ENCODE data around the gene CRLF3.
"Not testable (repeated sequence)": the region's sequence is repeated elsewhere in the genome, so short reads cannot be mapped to it uniquely, and the experiment has no call there.

The CRLF3 gene

DNA sequence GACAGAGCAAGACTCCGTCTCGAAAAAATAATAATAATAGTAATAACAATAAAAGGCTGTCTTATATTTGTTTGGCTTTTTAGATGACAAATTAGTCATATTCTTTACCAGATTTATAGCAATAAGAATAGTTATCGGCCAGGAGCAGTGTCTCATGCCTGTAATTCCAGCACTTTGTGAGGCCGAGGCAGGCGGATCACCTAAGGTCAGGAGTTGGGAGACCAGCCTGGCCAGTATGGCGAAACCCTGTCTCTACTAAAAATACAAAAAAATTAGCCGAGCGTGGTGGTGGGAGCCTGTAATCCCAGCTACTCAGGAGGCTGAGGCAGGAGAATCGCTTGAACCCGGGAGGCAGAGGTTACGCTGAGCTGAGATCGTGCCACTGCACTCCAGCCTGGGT, 10.3 kb downstream of the CRLF3 start:
- DNase-seq (ENCODE audit: low read depth in 2 of 2), result not testable (repeated sequence)

DNA sequence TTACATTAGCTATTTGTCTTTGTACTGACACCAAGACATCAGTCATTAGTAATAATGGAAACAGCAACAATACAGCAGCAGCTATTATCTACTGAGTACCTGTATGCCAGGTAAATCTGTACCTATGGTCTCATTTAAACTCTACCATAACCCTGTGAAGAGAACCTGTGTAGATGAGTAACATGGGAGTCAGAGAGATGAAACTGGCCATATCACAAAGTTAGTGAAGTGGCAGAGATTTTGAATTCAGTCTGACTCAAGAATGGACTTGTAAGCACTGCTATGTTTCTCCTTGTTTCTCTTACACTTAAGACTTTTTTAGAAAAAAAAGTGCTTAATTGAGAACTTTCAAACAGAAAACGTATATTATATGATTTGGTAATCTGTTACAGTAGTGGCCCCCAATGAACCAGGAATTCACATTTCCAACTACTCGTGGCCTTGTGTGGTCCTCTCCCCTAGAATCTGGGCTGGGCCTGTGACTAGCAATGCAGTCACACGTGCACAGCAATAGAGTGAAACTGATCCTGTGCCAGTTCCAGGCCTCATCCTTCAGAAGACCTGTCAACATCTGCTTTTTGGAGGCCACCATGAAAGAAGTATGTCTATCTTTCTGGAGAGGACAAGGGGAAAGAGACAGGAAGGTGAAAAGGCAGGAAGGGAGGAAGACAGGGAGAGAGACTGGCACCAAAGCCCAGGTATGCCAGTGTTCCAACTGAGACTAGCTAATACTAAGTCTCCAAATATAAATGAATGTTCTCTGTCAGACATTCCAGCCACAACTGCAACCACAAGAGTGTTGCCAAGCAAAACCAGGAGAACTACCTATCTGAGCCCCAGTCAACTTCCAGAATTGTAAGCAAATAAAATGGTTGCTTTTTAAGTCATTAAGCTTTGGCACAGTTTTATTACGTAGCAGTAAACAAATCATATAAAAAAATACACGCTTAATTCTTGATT, 12.0 kb downstream of the CRLF3 start:
- DNase-seq (ENCODE audit: low read depth in 2 of 2), result no peak

DNA sequence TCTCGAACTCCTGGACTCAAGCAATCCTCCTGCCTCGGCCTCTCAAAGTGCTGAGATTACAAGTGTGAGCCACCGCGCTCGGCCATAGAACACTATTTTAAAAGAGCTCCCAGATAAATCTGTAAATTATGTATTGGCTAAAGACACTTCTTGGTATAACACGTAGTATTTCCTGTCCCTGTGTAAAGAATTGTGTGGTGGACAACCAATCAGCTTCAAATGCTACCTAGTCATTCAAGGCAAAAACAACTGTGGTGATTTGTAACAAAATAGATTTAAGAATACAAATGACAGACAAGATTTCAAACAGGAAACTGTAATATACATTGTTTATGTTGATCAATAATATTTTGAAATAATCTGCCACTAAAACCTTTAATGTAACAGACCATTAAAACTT, 14.6 kb downstream of the CRLF3 start:
- no peak for DNase-seq (ENCODE audit: low read depth in 2 of 2)

DNA sequence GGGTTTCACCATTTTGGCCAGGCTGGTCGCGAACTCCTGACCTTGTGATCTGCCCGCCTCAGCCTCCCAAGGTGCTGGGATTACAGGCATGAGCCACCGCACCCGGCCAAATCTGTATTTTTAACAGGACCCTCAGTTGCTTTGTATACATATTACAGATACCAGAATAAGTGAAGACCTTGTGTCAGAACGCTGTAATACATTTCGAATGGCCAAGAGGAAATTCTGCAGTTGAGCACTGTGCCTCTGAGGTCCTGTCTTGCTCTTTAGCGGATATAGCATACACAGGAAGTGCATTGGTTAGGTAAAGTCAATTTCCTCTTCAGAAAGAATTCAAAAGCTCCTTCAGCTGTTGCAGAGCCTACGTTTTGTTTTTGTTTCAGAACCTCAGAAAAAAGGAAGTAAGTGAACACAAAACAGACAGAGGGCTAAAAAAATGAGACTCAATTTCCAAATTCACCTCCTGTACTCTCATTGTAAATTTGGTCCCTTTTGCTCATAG, 15.7 kb downstream of the CRLF3 start:
- DNase-seq (ENCODE audit: low read depth in 2 of 2), result no peak

DNA sequence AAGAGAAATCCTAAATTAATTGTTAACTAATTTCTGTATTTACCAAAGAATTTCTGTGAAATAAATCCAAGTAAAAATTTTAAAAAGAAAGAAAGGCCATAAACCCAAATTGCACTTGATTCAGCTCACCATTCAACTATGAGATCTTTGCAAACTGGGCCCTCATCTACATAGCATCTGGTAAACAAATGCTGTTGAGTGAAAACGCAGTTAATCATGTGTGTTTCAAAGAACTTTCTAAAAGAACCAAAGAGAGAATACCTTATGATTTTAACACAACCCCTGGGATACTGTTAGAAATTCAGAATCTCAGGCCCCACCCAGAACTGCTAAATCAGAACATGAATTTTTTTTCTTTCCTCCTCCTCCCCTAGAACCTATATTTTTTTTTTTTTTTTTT, 16.6 kb downstream of the CRLF3 start:
- DNase-seq (ENCODE audit: low read depth in 2 of 2), result no peak

DNA sequence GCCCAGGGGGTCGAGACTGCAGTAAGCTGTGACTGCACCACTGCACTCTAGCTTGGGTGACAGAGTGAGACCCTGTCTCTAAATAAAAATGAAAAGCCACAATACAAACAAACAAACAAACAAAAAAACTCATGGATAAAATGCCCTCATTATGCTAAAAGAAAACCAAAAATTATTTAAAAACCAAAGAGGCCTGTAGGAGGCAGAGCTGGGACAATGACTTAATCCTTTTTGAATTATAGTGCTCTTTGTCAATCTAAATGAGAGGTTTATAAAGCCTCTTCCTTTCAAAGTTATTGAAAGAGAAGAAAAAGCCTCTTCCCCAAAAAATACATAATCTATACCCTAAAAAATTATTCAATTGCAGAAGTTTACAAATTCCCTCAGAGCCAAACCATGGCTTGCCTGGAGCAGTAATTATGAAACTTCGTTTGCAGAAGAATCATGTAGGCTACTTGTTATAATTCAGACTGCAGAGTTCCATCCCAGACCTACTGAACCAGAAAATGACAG, 18.5 kb downstream of the CRLF3 start:
- no peak for DNase-seq (ENCODE audit: low read depth in 2 of 2)

DNA sequence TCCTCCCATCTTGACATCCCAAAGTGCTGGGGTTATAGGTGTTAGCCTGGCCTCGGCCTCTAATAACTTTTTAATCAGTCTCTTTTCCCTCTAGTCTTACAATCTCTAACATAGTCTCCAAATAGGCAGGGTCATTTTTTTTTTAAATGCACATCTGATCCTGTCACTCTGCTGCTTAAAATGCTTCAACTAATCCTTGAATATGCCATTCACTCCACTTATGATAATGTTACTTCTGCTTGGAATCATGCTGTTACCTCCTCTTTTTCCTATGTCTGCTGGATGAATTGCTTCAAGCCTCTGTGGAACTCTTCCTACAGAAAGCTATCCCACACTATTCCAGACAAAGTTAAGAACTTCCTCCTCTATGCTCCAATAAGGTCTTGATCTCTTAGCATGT, 22.8 kb downstream of the CRLF3 start:
- DNase-seq (ENCODE audit: low read depth in 2 of 2), result no peak

DNA sequence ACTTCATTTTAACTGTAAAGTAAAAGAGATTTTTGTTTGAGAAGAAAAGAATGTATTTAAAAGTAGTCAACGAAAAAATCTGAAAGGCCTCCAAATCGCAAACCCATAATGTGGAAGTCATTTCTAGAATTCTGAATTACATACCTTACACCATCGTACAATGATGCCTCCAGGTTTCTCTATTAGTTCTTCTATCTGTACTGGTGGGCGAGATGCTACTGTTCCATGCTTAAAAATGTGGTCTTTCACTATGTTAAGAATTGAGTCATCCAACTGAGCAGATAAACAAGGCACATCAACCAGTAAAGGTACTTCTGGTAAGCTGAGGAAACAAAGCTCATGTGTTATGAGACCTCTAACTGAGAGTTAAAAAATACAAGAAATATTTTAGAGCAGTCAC, 28.5 kb downstream of the CRLF3 start:
- DNase-seq (ENCODE audit: low read depth in 2 of 2), result no peak

DNA sequence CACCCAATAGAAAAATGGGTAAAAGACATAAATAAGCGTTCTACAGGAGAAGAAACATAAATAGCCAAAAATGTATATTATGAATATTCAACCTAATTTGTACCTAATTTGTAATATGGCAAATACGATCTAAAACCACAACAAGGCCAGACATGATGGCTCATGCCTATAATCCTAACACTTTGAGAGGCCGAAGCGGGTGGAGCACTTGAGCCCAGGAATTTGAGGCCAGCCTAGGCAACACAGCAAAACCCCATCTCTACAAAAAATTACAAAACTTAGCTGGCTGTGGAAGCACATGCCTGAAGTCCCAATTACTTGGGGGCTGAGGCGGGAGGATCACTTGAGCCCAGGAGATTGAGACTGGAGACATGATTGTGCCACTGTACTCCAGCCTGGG, 30.1 kb downstream of the CRLF3 start:
- no peak for DNase-seq (ENCODE audit: low read depth in 2 of 2)

DNA sequence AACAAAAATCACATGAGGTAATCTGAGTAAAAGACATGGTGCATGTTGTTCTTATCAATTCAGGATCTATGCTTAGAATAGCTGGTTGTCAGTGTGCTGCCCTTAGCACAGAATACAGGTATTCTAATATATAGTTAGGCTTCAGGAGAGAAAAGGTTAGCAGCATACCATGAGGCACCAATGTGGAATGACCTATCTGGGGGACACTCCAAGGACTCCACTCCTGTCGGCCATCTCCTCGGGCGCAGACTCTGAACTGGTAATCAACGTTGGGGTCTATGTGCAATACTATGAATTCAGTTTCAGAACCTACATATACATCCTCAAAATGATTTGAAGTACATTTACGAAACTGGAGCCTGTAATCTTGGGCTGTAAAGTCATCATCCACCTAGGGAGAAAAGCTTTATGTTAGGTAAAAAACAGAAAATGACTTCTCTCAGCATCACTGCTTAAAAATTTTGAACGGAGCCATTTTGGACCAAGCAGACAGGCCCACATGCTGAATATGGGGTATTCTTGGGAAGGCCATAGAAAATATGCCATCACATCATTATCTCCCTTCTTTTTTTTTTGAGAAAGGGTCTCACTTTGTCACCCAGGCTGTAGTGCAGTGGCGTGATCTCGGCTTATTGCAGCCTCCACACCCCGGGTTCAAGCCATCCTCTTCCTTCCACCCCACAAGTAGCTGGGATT, 31.1 kb downstream of the CRLF3 start:
- DNase-seq (ENCODE audit: low read depth in 2 of 2), result no peak

DNA sequence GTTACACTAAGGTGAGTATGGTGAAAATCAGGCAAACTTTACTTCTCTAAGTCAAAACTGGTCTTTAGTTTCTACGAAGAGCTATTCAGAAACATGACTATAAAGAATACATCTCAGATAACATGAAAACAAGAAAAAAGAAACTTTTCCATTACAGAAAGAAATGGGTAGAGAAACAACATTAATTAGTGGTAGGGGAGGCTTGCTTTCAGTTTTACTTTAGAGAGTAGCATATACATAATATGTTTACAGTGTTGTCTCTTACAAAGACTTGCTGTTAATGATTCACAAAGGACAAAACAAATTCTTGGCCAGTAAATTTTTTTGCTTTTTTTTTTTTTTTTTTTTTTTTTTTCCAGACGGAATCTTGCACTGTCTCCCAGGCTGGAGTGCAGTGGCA, 34.2 kb downstream of the CRLF3 start:
- no peak for DNase-seq (ENCODE audit: low read depth in 2 of 2)

DNA sequence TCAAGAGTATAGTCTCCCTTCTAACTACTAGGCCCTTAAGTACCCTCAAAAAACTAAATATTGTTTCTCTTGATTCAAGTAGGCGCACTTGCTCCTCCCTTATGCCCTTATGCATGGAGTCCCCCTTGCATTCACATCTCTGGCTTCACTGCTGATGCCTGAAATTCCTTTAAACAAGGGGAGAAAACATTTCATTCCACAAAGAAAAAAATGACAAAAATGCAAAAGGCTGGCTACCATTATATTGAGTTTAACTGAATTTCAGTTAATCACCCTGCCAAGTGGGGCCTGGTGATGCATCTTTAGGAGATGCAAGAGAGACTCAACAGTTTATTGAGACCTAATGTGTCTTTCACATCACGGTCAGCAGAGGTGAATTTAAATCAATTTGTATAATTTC, 35.6 kb downstream of the CRLF3 start:
- no peak for DNase-seq (ENCODE audit: low read depth in 2 of 2)

DNA sequence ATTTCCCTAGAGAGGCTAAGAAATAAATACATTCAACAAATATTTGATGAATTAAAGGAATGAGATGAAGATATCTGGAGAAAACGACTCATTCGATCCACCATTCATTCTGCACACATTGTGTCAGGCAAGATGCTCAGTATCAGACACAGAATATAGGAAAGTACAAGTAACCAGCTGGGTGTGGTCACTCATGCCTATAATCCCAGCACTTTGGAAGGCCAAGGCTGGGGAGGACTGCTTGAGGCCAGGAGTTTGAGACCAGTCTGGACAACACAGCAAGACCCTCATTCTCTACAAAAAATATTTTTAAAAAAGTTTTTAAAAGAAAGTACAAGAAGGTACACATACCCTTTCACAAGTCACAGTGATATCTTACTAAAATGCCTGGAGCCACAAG, 42.3 kb downstream of the CRLF3 start:
- no peak for DNase-seq (ENCODE audit: low read depth in 2 of 2)

DNA sequence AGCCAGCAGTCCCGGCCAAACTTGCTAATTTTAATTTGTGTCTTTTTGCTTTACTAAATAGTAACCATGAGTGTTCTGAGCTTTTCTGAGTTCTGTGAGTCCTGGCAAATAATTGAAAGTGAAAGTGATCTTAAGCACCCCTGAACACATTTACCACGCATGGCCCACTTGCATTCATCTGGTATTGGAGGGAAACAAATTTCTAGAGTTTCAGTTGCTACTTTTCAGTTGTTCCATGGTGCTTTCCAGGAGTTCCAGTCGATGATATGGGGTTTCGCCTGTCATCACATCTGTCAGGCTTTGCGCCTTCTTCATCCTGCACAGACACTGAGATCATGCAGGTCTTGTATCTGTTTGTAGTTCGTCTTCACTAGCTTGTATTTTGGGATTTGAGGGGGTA, 44.1 kb downstream of the CRLF3 start:
- DNase-seq (ENCODE audit: low read depth in 2 of 2), result no peak

DNA sequence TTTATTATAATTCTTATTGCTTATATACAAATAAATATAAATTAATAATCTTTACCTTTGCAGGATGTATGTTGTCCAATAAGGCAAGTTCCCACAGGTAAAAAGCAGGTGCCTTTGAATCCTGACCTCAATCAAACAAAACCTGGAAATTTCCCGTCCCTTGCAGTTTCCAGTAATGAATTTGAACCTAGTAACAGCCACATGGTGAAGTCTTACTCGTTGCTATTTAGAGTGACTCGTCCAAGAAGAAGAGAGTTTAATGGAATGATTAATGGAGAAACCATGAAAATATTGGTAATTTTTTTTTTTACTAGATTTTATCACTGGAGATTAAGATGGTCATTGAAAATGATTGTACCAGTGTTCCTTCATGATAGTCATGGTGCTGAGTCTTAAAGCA, 55.7 kb downstream of the CRLF3 start:
- not testable (repeated sequence) for DNase-seq (ENCODE audit: low read depth in 2 of 2)

DNA sequence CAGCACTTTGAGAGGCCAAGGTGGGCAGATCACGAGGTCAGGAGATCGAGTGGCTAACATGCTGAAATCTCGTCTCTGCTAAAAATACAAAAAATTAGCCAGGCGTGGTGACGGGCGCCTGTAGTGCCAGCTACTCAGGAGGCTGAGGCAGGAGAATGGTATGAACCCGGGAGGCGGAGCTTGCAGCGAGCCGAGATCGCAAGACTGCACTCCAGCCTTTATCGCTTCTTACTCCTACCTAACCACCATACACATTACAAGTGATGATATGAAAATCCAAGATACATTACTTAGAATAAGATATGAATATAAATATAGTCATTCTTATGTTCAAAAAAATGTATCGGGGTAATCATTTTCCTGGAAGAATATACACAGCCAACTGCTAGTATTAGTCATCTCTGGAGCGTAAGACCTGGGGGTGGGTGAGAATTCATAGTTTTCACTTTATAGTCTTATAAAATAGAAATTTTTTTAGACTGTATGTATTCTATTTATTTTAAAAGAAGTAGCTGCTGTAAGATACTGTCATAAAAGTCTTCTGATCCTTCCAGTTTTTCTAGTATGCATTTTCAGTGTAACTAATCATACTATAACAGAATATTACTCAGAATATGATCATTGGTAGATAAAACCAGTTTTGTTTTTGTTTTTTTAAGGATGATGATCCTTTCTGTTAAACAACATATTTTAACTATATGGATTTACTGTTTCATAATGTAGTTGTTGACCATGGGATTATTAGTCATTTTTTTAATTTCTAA, 56.7 kb downstream of the CRLF3 start:
- not testable (repeated sequence) for DNase-seq (ENCODE audit: low read depth in 2 of 2)

DNA sequence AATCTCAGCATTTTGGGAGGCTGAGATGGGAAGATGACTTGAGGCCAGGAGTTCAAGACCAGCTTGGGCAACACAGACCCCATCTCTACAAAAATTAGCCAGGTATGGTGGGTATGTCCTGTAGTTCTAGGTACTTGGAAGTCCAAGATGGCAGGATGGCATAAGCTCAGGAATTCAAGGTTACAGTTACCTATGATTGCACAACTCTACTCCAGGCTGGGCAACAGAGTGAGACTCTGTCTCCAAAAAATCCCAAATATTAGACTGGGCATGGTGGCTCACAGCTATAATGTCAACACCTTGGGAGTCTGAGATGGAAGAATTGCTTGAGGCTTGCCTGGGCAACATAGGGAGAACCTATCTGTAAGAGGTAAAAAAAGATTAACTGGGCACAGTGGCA, 63.4 kb downstream of the CRLF3 start:
- DNase-seq (ENCODE audit: low read depth in 2 of 2), result no peak

DNA sequence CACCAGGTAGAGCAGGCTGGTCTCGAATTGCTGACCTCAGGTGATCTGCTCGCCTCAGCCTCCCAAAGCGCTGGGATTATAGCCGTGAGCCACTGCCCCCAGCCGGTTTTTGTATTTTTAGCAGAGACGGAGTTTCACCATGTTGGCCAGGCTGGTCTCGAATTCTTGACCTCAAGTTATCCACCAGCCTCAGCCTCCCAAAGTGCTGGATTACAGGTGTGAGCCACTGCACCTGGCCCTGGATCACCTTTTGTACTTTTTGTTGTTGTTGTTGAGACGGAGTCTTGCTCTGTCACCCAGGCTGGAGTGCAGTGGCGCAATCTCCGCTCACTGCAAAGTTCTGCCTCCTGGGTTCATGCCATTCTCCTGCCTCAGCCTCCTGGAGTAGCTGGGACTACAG, 71.2 kb downstream of the CRLF3 start:
- not testable (repeated sequence) for DNase-seq (ENCODE audit: low read depth in 2 of 2)

DNA sequence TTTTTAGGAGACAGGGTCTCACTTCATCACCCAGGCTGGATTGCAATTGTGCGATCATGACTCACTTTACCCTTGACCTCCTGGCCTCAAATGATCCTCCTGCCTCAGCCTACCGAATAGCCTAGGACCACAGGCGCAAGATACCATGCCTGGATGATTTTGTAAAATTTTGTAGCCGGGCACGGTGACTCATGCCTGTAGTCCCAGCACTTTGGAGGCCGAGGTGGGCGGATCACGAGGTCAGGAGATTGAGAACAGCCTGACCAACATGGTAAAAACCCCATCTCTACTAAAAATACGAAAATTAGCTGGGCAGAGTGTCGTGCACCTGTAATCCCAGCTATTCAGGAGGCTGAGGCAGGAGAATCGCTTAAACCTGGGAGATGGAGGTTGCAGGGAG, 73.5 kb downstream of the CRLF3 start:
- DNase-seq (ENCODE audit: low read depth in 2 of 2), result not testable (repeated sequence)

DNA sequence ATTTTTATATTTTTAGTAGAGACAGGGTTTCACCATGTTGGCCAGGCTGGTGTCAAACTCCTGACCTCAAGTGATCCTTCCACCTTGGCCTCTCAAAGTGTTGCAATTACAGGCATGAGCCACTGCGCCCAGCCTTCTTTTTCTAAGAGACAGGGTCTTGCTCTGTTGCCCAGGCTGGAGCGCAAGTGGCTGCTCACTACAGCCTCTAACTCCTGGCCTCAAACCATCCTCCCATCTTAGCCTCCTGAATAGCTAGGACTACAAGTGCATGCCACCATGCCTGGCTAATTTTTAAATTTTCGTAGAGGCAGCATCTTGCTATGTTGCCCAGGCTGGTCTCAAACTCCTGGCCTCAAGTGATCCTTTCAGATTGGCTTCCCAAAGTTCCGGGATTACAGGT, 76.9 kb downstream of the CRLF3 start:
- DNase-seq (ENCODE audit: low read depth in 2 of 2), result not testable (repeated sequence)

DNA sequence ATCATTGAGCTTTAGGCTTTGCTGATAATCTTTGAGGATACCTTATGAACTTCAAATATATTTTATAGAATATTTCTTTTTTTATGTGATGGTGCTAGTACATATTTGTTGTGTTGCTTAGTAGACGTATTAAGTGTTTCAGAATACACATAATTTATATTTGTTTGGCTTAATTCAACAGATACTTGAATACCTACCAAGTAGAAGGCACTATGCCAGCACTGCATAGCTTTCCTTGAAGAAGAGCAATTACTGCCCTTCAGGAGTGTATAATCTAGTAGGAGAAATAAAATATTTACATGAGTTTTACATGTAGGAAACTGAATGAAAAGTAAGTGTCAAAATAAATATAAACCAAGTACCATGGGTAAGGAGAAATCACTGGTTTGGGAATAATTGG, 81.8 kb downstream of the CRLF3 start:
- DNase-seq (ENCODE audit: low read depth in 2 of 2), result not testable (repeated sequence)

DNA sequence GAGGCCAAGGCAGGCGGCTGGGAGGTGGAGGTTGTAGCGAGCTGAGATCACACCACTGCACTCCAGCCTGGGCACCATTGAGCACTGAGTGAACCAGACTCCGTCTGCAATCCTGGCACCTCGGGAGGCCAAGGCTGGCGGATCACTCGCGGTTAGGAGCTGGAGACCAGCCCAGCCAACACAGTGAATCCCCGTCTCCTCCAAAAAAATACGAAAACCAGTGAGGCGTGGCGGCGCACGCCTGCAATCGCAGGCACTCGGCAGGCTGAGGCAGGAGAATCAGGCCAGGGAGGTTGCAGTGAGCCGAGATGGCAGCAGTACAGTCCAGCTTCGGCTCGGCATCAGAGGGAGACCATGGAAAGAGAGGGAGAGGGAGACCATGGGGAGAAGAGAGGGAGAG, 88.1 kb downstream of the CRLF3 start:
- not testable (repeated sequence) for DNase-seq (ENCODE audit: low read depth in 2 of 2)

Measured in stimulated activated CD8-positive, alpha-beta memory T cell treated with anti-CD3 and anti-CD28 coated beads, Interleukin-15, amount 100 ng/mL, for 4 hours (primary cell).